Endothelial cell (in vitro differentiated cells): ENCODE data around the gene ZNF821. TPM values are rescaled to one million over a fixed set of nuclear protein-coding genes. Genes with fewer than 3 reads are reported as not detected.
"Not testable (repeated sequence)": the region's sequence is repeated elsewhere in the genome, so short reads cannot be mapped to it uniquely, and the experiment has no call there.

ENCODE experiments used
- DNase-seq: peaks from one replicate; pipeline ENCODE4 v3.0.0; 2021; ENCODE audit warnings: low spot score
- H3K27ac Mint-ChIP-seq: one replicate; pipeline ENCODE4 v1.8.0; 2021; ENCODE audit warnings: mixed read lengths, inconsistent platforms; ENCODE audit not compliant: unreplicated experiment
- H3K27me3 Mint-ChIP-seq: one replicate; pipeline ENCODE4 v1.8.0; 2021; ENCODE audit warnings: mild to moderate bottlenecking, moderate library complexity, mixed read lengths, inconsistent platforms; ENCODE audit not compliant: unreplicated experiment
- H3K36me3 Mint-ChIP-seq: one replicate; pipeline ENCODE4 v1.8.0; 2021; ENCODE audit warnings: mild to moderate bottlenecking, low read depth, mixed read lengths, inconsistent platforms; ENCODE audit not compliant: unreplicated experiment
- H3K4me1 Mint-ChIP-seq: one replicate; pipeline ENCODE4 v1.8.0; 2021; ENCODE audit warnings: mild to moderate bottlenecking, mixed read lengths, inconsistent platforms; ENCODE audit not compliant: unreplicated experiment
- H3K4me3 Mint-ChIP-seq: one replicate; pipeline ENCODE4 v1.8.0; 2021; ENCODE audit warnings: mild to moderate bottlenecking, mixed read lengths, inconsistent platforms; ENCODE audit not compliant: unreplicated experiment
- H3K9me3 Mint-ChIP-seq: one replicate; pipeline ENCODE4 v1.8.0; 2021; ENCODE audit warnings: mixed read lengths, inconsistent platforms; ENCODE audit not compliant: unreplicated experiment
- total RNA-seq: library from RNA; stranded (reverse); fragmentation: NEBNext Ultra II Directional; extraction: Animal tissue kit (Norgen Biotek cat#: 25700); gene quantifications from one replicate; pipeline ENCODE4 v1.2.1, GENCODE V29; 2021; ENCODE audit not compliant: unreplicated experiment
- TF ChIP-seq, protein P1 (sequence below): fragments of 200-600 bp; sonication (generic); IDR thresholded peaks from one replicate; pipeline ENCODE4 v1.5.0; 2021; ENCODE audit warnings: antibody characterized with exemption; ENCODE audit not compliant: unreplicated experiment

Gene ZNF821
- total RNA-seq, 1 donor from 2014 or later = 17.7 TPM

DNA sequence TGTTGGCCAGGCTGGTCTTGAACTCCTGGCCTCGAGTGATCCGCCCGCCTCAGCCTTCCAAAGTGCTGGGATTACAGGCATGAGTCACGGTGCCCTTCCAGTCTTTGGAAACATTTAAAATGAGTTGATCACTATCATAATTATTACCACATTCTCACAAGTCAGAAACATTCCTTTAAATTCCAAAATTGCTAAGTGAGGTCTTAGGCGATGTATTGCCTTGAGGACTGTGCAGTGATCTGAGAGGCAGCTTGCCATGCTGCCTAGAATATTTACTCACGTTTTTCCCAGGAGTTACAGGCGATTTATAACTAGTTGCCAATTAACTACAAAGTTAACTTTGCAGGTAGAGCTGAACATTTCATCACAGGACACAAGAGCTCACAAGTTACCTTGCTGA lies 43.9 kb downstream of the ZNF821 start:
- H3K36me3 Mint-ChIP-seq = no peaks in the 10 kb centered on the region
- no peaks in the 10 kb centered on the region for H3K9me3 Mint-ChIP-seq
- H3K27ac Mint-ChIP-seq = no peak overlapping the region
- H3K27me3 Mint-ChIP-seq = peaks cover 5% of the 10 kb centered on the region
- no peak for DNase-seq
- TF ChIP-seq, protein P1, sequence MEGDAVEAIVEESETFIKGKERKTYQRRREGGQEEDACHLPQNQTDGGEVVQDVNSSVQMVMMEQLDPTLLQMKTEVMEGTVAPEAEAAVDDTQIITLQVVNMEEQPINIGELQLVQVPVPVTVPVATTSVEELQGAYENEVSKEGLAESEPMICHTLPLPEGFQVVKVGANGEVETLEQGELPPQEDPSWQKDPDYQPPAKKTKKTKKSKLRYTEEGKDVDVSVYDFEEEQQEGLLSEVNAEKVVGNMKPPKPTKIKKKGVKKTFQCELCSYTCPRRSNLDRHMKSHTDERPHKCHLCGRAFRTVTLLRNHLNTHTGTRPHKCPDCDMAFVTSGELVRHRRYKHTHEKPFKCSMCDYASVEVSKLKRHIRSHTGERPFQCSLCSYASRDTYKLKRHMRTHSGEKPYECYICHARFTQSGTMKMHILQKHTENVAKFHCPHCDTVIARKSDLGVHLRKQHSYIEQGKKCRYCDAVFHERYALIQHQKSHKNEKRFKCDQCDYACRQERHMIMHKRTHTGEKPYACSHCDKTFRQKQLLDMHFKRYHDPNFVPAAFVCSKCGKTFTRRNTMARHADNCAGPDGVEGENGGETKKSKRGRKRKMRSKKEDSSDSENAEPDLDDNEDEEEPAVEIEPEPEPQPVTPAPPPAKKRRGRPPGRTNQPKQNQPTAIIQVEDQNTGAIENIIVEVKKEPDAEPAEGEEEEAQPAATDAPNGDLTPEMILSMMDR = no peak
- H3K4me1 Mint-ChIP-seq = no peaks in the 10 kb centered on the region
- no peak overlapping the region for H3K4me3 Mint-ChIP-seq

DNA sequence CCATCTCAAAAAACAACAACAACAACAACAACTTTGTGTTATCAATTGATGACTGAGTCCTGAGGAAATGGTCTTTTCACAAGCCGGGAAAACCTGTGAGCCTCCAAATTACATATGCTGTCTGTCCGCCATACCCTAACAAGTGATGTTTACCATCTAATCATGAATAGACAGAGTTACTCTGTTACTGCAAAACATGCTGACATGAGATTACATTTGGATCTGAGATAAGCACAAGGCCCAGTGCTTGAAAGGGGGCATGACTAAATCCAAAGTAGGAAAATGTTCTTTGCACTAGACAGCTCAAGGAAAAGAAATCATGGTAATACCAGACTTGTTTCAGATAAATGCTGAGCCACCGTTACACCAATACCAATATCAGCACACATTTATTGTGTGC lies 46.8 kb downstream of the ZNF821 start:
- H3K27ac Mint-ChIP-seq = no peak overlapping the region
- peaks cover 4% of the 10 kb centered on the region for H3K27me3 Mint-ChIP-seq
- DNase-seq = no peak
- no peak overlapping the region for H3K4me3 Mint-ChIP-seq
- no peaks in the 10 kb centered on the region for H3K36me3 Mint-ChIP-seq
- H3K9me3 Mint-ChIP-seq = no peaks in the 10 kb centered on the region
- no peaks in the 10 kb centered on the region for H3K4me1 Mint-ChIP-seq
- TF ChIP-seq, protein P1 = no peak

DNA sequence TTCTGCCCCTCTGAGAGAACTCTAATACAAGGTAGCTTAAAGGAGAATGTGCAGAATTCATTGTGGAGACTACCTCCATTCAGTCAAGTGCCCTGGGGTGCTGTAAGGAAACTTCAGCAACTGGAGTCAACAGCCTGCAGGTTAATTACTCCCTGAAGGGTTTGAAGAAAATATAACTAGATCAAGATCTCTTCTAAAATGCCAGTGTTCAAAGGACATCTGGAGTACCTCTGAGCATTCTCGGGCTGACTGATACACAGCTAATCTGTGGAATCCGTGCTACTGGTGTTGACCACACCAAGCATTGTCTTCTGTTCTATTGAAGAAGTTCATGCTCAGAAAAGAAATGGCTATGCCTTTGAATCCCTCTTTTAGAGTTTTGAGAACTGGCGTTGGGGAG lies 49.7 kb downstream of the ZNF821 start:
- no peak overlapping the region for H3K4me3 Mint-ChIP-seq
- TF ChIP-seq, protein P1 = no peak
- no peaks in the 10 kb centered on the region for H3K36me3 Mint-ChIP-seq
- H3K27ac Mint-ChIP-seq = no peak overlapping the region
- H3K27me3 Mint-ChIP-seq = peaks cover 4% of the 10 kb centered on the region
- no peaks in the 10 kb centered on the region for H3K4me1 Mint-ChIP-seq
- H3K9me3 Mint-ChIP-seq = no peaks in the 10 kb centered on the region
- no peak for DNase-seq

DNA sequence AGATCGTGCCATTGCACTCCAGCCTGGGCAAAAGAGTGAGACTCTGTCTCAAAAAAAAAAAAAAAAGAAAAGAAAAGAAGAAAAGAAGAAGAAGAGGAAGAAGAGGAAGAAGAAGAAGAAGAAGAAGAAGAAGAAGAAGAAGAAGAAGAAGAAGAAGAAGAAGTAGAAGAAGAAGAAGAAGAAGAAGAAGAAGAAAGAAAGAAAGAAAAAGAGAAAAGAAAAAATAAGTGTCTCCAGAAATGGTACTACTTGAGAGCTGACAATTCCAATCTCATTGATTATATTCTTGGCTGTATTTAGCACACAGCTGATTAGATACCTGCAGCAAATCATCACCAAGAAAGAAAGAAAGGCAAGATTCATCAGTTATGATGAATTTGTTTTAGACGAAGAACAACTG lies 51.9 kb downstream of the ZNF821 start:
- not testable (repeated sequence) for H3K9me3 Mint-ChIP-seq, H3K27me3 Mint-ChIP-seq, H3K4me1 Mint-ChIP-seq, H3K4me3 Mint-ChIP-seq, H3K27ac Mint-ChIP-seq, DNase-seq, H3K36me3 Mint-ChIP-seq

DNA sequence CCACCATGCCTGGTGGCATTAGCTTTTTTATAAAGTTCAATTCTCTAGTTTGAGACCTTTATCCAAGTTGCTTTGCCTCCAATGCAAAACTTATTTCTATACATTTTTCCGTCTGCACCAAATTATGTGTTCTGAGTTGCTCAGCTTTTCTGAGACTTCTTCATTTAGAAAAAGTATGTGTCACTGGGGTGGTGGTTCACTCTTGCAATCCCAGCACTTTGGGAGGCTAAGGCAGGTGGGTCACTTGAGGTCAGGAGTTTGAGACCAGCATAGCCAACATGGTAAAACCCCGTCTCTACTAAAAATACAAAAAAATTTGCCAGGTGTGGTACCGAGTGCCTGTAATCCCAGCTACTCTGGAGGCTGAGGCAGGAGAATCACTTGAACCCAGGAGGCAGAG lies 52.3 kb downstream of the ZNF821 start:
- DNase-seq, H3K27me3 Mint-ChIP-seq, H3K4me3 Mint-ChIP-seq, H3K27ac Mint-ChIP-seq, H3K4me1 Mint-ChIP-seq, H3K36me3 Mint-ChIP-seq, H3K9me3 Mint-ChIP-seq: not testable (repeated sequence)

DNA sequence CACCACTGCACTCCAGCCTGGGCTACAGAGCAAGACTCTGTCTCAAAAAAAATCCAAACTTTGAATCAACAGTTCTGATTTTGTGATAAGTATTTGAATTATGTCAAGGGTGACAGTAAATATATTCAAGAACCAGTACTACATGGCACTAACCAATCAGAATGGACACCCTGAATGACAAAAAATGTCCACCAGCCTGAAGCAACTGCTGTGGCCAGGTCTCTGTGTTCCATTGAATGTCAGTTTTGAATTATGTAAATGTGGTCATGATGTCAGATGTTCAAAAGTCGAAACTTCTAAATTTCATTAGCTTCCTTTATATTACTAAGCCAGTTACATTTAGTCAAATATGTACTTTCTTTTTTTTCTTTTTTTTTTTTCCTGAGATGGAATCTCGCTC lies 53.6 kb downstream of the ZNF821 start:
- DNase-seq = no peak
- TF ChIP-seq, protein P1 = no peak
- no peak overlapping the region for H3K27ac Mint-ChIP-seq
- no peaks in the 10 kb centered on the region for H3K27me3 Mint-ChIP-seq
- no peaks in the 10 kb centered on the region for H3K9me3 Mint-ChIP-seq
- no peaks in the 10 kb centered on the region for H3K36me3 Mint-ChIP-seq
- no peak overlapping the region for H3K4me3 Mint-ChIP-seq
- no peaks in the 10 kb centered on the region for H3K4me1 Mint-ChIP-seq
